Activated CD8-positive, alpha-beta memory T cell treated with anti-CD3 and anti-CD28 coated beads for 1 hour (primary cell): Measurements from ENCODE around the gene PTCD2.

ENCODE experiments used
- DNase-seq, 2 donors: peaks; one replicate each; pipeline ENCODE4 v3.0.0-alpha.2; 2020; ENCODE audit warnings: low read depth in 1 of 2; ENCODE audit errors: extremely low read depth in 1 of 2

Gene PTCD2, protein sequence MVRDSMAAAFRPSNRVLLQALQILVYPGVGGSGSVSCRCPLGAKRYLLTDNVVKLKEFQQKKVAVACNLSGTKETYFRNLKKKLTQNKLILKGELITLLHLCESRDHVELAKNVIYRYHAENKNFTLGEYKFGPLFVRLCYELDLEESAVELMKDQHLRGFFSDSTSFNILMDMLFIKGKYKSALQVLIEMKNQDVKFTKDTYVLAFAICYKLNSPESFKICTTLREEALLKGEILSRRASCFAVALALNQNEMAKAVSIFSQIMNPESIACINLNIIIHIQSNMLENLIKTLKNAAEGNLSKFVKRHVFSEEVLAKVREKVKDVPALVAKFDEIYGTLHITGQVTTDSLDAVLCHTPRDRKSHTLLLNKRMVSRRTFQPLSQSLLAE

GRCh38 chr5:72319976-72320752 is at the start of gene PTCD2, which contains the start of gene MRPS27:
TSS of gene PTCD2 (plus strand) at chr5:72320373. CDS start at chr5:72320383, 10 bp downstream.
TSS of gene MRPS27 (minus strand) at chr5:72320240. CDS start at chr5:72320221, 19 bp downstream.
- peak; percentile 83 to 84 for DNase-seq

DNA sequence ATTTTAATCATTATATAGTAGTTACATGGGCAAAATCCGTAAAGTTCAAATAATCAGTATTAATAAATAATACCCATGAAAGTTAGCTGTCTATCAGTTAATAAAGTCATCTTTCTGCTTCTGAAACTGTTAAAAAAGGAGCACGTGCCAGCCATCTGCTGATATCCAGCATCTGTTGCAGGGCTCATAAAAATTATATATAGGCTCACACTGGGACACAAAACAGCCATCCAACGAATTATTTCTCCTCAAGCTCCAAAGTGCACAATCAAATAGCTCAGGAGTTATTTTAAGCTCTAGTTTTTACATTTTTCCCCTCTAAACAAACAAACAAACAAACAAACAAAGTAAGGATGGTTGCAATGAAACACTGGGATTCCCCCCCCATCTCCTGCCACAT is 48.5 kb upstream of the PTCD2 start:
- DNase-seq: no peak

- DNase-seq: no peak
These were observed 47.8 kb upstream of the PTCD2 start for GRCh38 chr5:72272398-72272797.

GRCh38 chr5:72273547-72273946 is 46.6 kb upstream of the PTCD2 start:
- no peak for DNase-seq

GRCh38 chr5:72276219-72276752 is 43.9 kb upstream of the PTCD2 start:
- no peak for DNase-seq

DNA sequence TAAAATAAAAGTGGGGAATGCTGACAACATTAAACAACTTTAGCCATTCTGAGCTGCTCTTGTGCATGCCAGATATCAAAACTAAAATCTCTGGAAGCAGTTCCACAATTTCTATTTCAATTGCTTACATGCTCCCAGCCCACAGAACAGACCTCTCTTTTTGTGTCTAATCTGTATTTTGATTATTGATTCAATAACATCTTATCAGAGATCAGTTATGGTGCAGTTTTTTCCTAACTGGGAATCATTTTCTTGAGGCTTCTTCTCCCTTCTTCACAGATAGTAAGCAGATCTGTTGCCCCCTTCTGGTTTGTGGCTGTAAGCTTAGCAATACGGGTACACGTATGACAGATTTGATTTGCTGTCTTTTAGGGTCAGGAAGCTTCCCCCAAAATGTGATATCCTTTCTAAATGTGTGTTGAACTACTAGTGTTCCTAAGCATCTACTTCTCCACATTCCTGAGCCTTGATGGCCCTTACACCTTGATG is 39.5 kb upstream of the PTCD2 start:
- DNase-seq: no peak

DNA sequence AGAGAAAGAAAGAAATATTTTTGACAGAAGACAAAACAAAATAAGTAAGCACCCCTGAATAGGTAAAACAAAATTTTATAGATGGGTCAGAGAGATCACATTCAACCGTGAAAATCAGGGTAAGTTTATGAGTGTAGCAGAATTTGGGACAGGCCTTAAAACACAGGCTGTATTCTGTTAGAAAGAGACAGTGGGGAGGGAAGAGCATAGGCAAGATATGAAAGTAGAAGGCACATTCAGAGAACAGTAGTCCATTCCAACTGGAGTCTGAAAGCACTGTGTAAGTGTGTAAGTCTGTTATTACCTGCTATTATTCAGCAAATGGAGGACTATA is 38.8 kb upstream of the PTCD2 start:
- no peak for DNase-seq

- DNase-seq: no peak
These were observed 38.2 kb upstream of the PTCD2 start for GRCh38 chr5:72281764-72282499.

DNA sequence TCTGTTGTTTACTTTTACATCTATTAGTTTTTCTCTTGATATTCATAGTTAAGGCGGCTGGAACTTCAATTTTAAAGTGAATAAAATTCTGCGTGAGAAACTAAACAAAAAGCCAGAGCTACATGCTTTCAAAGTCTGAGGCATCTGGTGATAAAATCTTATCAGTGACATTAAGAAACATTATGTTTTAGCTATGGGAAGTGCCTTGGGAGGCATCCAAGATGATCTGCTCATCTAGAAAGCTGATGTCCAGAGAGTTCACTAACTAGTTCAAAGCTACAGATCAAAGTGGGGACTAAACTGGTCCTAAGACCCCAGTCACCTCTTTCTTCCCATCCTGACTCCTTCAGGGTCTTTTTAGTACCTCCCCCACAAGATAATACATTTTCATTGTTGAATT is 37.3 kb upstream of the PTCD2 start:
- DNase-seq: no peak

DNA sequence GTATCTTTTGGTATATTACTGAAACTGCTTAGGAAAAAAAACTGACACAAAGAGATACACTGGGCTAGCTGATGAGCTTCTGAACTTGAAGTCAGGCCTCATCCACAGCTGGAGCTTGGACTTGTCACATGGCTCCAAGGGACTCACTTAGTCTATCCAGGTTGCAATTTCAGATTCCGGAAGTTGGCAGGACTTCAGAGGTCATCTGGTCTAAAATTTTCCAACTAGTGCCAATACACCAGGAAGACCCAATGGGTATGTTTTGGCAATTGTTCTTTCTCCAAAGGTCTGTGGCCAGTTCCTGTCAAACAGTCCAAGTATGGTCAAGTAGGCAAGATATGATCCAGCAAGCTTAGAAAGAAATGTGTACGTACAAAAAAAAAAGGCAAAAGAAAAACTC is 36.8 kb upstream of the PTCD2 start:
- DNase-seq: no peak

GRCh38 chr5:72284559-72285423 is 35.4 kb upstream of the PTCD2 start:
- DNase-seq: no peak

DNA sequence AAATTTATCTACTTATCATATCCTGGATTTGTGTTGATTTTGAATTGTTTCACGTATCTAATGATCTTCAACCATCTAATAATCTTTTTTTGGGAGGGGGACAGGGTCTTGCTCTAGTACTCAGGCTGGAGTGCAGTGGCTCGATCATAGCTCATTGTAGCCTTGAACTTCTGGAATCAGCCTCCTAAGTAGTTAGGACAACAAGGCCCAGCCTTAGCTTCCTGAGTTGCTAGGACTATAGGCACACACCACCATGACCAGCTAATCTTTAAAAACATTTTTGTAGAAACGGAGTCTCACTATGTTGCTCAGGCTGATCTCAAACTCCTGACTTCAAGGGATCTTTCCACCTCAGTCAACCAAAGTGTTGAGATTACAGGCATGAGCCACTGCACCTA is 34.8 kb upstream of the PTCD2 start:
- no peak for DNase-seq

DNA sequence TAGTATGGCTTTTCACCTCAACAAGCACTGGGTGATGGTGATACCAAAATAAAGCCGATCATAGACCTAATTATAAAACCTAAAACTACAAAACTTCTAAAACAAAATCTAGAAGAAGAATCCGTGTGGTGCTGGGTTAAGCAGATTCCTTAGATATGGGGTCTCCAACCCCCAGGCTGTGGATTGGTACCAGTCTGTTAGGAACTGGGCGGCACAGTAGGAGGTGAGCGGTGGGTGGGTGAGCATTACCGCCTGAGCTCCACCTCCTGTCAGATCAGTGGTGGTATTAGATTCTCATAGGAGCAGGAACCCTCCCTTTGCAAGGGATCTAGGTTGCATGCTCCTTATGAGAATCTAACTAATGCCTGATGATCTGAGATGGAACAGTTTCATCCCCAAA is 33.4 kb upstream of the PTCD2 start:
- no peak for DNase-seq

GRCh38 chr5:72288924-72289323 is 31.2 kb upstream of the PTCD2 start:
- DNase-seq: no peak

DNA sequence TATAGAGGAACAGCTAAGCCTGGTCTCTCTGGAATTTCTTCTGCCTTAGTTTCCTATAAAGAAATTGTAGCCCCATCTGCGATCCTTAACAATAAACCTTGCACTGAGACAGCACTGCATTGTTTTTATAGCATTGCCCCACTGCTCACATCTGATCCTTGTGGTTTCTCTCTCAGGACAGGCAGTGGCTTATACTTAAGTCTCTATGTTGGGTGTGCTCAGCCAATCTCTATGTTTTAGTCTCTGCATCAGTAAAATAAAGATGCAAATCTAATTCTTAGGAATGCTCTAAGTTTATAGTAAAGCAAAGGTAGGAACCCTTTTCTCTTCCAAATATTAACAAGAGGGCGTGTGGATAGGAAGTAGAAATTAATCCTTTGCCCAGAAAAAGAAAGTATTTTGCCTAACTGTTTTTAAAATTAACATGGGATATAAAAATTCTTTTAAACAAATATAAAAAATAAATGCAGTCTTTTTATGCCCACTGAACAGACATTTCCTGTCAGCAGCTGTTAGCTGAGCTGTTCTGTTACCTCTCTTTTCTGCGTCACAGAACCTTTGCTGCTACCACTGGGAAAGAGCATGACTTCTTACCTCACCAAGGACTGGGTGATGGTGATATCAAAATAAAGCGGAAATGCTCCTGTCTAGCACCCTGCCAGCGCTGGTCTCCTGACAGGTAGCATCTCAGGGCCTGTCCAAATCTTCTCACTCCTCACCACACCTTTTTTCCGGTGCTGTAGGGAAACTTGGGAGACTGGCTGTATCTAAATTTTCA is 29.6 kb upstream of the PTCD2 start:
- DNase-seq: no peak

DNA sequence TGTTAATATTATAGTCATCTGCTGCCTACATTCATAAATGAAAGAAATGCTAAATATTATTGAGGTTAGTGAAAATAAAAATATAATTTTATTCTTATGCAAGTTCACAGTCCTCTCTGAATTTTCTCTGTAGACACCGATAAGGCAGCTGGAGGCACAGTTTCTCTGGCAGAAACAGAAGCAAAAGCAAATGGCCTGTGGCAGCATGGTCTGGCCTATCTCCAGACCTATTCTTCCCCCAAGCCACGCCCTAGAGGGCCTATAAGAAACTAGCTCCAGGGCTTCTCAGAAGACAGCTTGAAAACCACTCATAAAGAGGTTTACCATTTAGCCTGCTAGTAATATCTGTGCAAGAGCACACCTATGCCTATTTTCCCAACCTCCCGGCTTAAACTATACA is 28.6 kb upstream of the PTCD2 start:
- no peak for DNase-seq

DNA sequence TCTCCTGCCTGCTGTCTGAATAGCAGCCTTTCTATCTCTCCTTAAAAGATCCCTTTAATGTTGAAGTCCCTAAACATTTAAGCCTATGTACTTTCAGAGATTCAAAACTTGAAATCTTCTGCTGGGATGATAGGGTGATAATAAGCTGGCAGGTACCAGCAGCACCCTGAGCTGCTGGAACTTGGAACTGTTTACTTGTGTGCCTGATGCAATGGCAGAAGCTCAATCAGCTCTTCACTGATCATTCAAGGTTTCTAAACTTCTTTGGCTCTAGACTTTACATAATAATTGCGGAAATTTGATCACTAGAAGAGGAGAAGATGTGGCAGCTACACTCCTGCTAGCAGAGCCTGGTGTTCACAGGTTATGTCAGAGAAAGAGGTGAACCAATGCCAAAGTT is 27.8 kb upstream of the PTCD2 start:
- DNase-seq: no peak

GRCh38 chr5:72293495-72294055 is 26.6 kb upstream of the PTCD2 start:
- DNase-seq: no peak

DNA sequence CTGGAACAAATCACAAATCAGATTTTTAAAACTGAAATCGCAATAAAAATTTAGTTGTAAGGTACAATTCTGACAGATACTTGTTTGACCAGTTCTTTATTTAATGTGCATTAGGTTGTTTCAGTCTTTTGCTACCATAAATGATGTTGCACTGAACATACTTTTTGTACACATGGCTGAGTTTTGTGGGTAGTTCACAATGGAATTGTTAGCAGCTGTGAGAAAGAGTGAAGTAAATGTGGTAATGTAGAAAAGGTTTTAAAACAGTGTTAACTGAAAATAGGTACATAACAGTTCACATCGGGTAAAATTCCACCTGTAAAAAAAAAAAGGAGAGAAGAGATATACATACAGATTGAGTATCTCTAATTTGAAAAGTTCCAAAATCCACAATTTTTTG is 25.7 kb upstream of the PTCD2 start:
- DNase-seq: no peak
